Chondrocyte (in vitro differentiated cells): ENCODE data around the gene C19orf25. TPM values are rescaled to one million over a fixed set of nuclear protein-coding genes. Genes with fewer than 3 reads are reported as not detected.

Experiments used
- DNase-seq: peaks from one replicate; pipeline ENCODE4 v3.0.0; 2021; ENCODE audit warnings: mixed read lengths, low spot score
- H3K27ac Mint-ChIP-seq: one replicate; pipeline ENCODE4 v1.8.0; 2021; ENCODE audit warnings: mild to moderate bottlenecking, moderate library complexity, mixed read lengths; ENCODE audit not compliant: unreplicated experiment
- H3K27me3 Mint-ChIP-seq: 2 replicates; pipeline ENCODE4 v1.8.0; 2021; ENCODE audit warnings: low read depth, mixed read lengths
- H3K36me3 Mint-ChIP-seq: 2 replicates; pipeline ENCODE4 v1.8.0; 2021; ENCODE audit warnings: low read depth, mixed read lengths
- H3K4me1 Mint-ChIP-seq: 2 replicates; pipeline ENCODE4 v1.8.0; 2021; ENCODE audit warnings: low read depth, mild to moderate bottlenecking, mixed read lengths
- H3K4me3 Mint-ChIP-seq: one replicate; pipeline ENCODE4 v1.8.0; 2021; ENCODE audit warnings: mild to moderate bottlenecking, moderate library complexity, mixed read lengths; ENCODE audit not compliant: unreplicated experiment
- H3K9me3 Mint-ChIP-seq: 2 replicates; pipeline ENCODE4 v1.8.0; 2021; ENCODE audit warnings: low read depth, mixed read lengths
- total RNA-seq: library from RNA; stranded (reverse); gene quantifications from 3 replicates; pipeline ENCODE4 v1.2.1, GENCODE V29; 2021
- TF ChIP-seq, protein P1 (sequence below): fragments of 200-600 bp; sonication (generic); IDR thresholded peaks from 2 replicates; pipeline ENCODE4 v1.5.0; 2021; ENCODE audit warnings: antibody characterized with exemption, mild to moderate bottlenecking, moderate library complexity

C19orf25 gene
- total RNA-seq, 1 donor from 2014 or later = 23.3 TPM

DNA sequence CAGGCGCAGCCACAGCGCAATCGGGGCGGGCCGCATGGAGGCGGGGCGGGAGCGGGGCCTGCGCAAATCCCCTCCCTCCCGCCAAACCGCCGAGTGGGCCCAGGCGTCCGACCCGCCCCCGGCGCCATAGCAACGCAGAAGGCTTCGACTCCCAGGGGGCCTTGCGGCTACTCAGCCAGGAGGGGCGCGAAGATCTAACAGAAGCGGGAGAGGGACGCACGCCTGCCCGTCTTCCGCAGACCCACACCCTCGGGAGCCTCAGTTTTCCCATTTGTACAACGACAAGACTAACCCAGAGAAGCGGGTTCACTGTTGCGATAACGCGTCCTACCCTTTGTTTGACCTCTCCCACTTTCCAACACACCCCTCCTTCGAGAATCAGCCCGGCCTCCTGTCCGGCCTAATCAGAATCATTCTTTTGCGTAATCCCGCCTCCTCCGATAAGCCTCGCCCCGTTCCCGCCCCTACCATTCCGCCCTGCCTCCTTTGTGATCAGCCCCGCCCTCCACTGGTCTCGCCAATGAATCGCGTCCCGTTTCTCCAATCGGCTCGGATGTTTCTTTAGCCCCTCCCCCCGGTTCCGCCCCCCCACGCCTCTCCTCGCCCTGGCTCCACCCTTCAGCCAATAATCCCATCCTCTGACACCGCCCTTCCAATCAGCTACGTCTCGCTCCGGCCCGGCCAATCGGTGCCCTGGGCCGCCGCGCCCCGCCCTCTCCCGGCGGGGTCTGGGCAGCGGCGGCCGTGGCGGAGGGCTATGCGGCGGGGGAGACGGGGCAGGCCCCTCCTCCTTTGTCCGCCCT, 11.5 kb upstream of the C19orf25 start, which contains the start of gene PCSK4:
Gene PCSK4 (minus strand): TSS at position 40 of the 803 bp plus-strand sequence. CDS start 4 bp downstream, at position 36.
- Mint-ChIP-seq H3K4me1 (no peaks in the 10 kb centered on the region), H3K9me3 (no peaks in the 10 kb centered on the region), H3K27ac (peak within 1 kb of the TSS; percentile 86), H3K27me3 (peaks cover 4% of the 10 kb centered on the region), H3K4me3 (peak within 1 kb of the TSS; percentile 86), H3K36me3 (no peaks in the 10 kb centered on the region)
- TF ChIP-seq, protein P1, sequence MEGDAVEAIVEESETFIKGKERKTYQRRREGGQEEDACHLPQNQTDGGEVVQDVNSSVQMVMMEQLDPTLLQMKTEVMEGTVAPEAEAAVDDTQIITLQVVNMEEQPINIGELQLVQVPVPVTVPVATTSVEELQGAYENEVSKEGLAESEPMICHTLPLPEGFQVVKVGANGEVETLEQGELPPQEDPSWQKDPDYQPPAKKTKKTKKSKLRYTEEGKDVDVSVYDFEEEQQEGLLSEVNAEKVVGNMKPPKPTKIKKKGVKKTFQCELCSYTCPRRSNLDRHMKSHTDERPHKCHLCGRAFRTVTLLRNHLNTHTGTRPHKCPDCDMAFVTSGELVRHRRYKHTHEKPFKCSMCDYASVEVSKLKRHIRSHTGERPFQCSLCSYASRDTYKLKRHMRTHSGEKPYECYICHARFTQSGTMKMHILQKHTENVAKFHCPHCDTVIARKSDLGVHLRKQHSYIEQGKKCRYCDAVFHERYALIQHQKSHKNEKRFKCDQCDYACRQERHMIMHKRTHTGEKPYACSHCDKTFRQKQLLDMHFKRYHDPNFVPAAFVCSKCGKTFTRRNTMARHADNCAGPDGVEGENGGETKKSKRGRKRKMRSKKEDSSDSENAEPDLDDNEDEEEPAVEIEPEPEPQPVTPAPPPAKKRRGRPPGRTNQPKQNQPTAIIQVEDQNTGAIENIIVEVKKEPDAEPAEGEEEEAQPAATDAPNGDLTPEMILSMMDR = no peak
- peak; percentile 99 for DNase-seq

DNA sequence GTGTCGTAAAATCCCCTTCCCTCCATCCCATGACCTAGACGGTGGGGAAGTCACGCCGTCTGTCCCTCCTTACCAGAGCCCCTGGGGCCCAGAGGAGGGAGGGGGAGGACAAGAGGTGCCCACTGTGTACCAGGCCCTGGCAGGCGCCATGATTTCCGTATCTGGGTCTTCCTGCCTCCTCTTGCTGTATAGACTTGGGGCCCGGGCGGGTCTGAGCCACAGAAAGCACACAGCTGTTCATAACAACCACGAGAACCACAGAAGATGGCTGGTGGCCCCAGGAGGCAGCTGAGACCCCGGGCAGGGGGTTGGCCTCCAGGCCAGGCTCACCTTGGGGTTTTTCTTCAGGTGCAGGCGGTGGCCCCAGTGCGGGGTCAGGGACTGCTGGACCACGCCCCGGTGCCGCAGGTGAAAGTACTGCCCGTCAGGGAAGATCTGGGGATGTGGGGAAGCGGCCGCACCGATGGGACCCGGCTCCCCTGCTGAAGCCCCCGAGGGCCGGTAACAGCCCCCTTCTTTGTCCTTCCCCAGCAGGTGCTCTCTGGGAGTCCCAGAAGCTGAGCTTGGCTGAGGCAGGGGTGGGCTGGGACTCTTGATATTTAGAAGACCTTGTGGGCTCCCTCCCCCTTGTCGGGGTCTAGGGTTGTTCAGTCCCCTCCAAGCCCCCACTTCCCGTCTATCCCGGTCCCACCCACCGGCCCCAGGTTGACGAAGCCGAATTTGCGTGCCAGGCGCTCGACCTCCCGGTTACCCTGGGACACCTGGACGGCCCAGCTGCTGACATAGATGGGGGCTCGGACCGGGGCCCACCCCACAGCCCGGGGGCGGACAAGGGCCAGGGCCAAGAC, 10.7 kb upstream of the C19orf25 start:
- Mint-ChIP-seq H3K4me3 (peak overlapping the region; percentile 86), H3K4me1 (no peaks in the 10 kb centered on the region), H3K36me3 (no peaks in the 10 kb centered on the region), H3K27ac (no peak overlapping the region), H3K9me3 (no peaks in the 10 kb centered on the region), H3K27me3 (peaks cover 4% of the 10 kb centered on the region)
- TF ChIP-seq, protein P1 = no peak
- DNase-seq = peak; percentile 92

GRCh38 chr19:1488282-1488601, 9.2 kb upstream of the C19orf25 start:
- no peaks in the 10 kb centered on the region for H3K9me3 Mint-ChIP-seq
- H3K27me3 Mint-ChIP-seq = peaks cover 4% of the 10 kb centered on the region
- no peak for DNase-seq
- H3K4me3 Mint-ChIP-seq = no peak overlapping the region
- TF ChIP-seq, protein P1 = no peak
- H3K4me1 Mint-ChIP-seq = no peaks in the 10 kb centered on the region
- no peak overlapping the region for H3K27ac Mint-ChIP-seq
- no peaks in the 10 kb centered on the region for H3K36me3 Mint-ChIP-seq

GRCh38 chr19:1487576-1488281, 8.7 kb upstream of the C19orf25 start:
- Mint-ChIP-seq H3K9me3 (no peaks in the 10 kb centered on the region), H3K27ac (no peak overlapping the region), H3K27me3 (peaks cover 4% of the 10 kb centered on the region), H3K4me1 (no peaks in the 10 kb centered on the region), H3K4me3 (no peak overlapping the region), H3K36me3 (no peaks in the 10 kb centered on the region)
- peak; percentile 86 for DNase-seq
- TF ChIP-seq, protein P1 = no peak
